ENCODE measurements around the gene ARPC4. TPM values are rescaled to one million over a fixed set of nuclear protein-coding genes. Genes with fewer than 3 reads are reported as not detected.

The ARPC4 gene
- polyA plus RNA-seq, 2 of the 4 experiments (the other 2 are of a cell fraction): 140 to 298 TPM

DNA sequence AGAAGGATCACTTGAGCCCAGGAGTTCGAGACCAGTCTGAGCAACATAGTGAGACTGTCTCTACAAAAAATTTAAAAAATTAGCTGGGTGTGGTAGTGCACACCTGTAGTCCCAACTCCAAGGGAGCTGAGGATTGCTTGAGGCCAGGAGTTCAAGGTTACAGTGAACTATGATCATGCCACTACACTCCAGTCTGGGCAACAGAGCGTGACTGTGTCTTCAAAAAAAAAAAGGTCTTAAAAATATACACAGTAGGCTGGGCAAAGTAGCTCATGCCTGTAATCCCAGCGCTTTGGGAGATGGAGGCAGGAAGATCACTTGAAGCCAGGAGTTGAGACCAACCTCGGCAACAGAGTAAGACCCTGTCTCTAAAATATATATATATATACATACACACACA, 12.0 kb upstream of the ARPC4 start:
- no peak overlapping the region for H3K4me2 ChIP-seq
- no peak overlapping the region for H3K27ac ChIP-seq
- WGBS (ENCODE audit: missing lambda C conversion rate): 92% methylated on average over 4 of the region's 4 CpGs
- POLR2A ChIA-PET: interaction anchor here (0.7 kb wide), 1 partner anchor 165 kb away, joined by 6 read pairs; no protein-coding TSS in a partner anchor
- no peak for DNase-seq (ENCODE audit: low read depth in 1 of 2, low spot score in 1 of 2)
- H3K4me3 ChIP-seq: no peak overlapping the region
- TF ChIP-seq JUN (IDR thresholded peaks at IDR 0.05) (no peak), CEBPB (IDR thresholded peaks at IDR 0.05) (no peak), RARB (CRISPR knock-in tag; IDR thresholded peaks at IDR 0.05) (no peak), MYC (IDR thresholded peaks at IDR 0.05; ENCODE audit: borderline replicate concordance, low read length) (no peak), BHLHE40 (IDR thresholded peaks at IDR 0.05; ENCODE audit: low read depth, low read length) (no peak), NR3C1 (IDR thresholded peaks at IDR 0.05) (no peak), EHMT2 (IDR thresholded peaks at IDR 0.05; ENCODE audit: low read depth) (no peak), EHF (CRISPR knock-in tag; IDR thresholded peaks at IDR 0.05) (no peak)
- TF ChIP-seq, protein P1, sequence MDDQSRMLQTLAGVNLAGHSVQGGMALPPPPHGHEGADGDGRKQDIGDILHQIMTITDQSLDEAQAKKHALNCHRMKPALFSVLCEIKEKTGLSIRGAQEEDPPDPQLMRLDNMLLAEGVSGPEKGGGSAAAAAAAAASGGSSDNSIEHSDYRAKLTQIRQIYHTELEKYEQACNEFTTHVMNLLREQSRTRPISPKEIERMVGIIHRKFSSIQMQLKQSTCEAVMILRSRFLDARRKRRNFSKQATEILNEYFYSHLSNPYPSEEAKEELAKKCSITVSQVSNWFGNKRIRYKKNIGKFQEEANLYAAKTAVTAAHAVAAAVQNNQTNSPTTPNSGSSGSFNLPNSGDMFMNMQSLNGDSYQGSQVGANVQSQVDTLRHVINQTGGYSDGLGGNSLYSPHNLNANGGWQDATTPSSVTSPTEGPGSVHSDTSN (IDR thresholded peaks at IDR 0.05): no peak
- TF ChIP-seq, protein P2, sequence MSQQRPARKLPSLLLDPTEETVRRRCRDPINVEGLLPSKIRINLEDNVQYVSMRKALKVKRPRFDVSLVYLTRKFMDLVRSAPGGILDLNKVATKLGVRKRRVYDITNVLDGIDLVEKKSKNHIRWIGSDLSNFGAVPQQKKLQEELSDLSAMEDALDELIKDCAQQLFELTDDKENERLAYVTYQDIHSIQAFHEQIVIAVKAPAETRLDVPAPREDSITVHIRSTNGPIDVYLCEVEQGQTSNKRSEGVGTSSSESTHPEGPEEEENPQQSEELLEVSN (IDR thresholded peaks at IDR 0.05; ENCODE audit: borderline replicate concordance, low read depth): no peak
- no peaks in the 10 kb centered on the region for H3K9me3 ChIP-seq
- ATAC-seq: no peak
- CTCF ChIA-PET: interaction anchor here (0.7 to 1.1 kb wide), 3 partner anchors 16 to 166 kb away, joined by 3 to 5 read pairs (median 3); no protein-coding TSS in a partner anchor
- FAIRE-seq: no peak
- H3K4me1 ChIP-seq: no peaks in the 10 kb centered on the region

DNA sequence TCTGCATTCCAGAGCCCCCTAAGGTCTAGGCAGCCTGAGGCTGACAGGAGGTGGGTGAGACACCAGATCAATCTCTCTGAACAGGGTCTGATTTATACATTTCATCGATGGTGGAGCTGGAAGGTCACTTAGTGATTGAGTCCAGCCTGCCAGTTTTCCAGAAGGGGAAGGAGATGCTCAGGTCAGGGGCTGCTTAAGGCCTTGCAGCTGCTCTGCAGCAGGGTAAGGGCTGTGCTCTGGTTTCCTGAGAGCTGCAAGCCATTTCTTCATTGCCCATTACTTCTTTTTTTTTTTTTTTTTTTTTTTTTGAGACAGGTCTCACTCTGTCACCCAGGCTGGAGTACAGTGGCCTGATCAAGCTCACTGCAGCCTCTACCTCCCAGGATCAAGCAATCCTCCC, 11.3 kb upstream of the ARPC4 start:
- Histone ChIP-seq H3K4me3 (no peak overlapping the region), H3K4me2 (no peak overlapping the region), H3K4me1 (no peaks in the 10 kb centered on the region), H3K27ac (no peak overlapping the region), H3K9me3 (no peaks in the 10 kb centered on the region)
- no peak for DNase-seq (ENCODE audit: low read depth in 1 of 2, low spot score in 1 of 2)
- ChIA-PET CTCF (interaction anchor here (0.6 to 1.9 kb wide), 7 partner anchors 9 to 386 kb away, joined by 3 to 9 read pairs (median 3); no protein-coding TSS in a partner anchor), POLR2A (interaction anchor here (0.7 kb wide), 1 partner anchor 164 kb away, joined by 6 read pairs; no protein-coding TSS in a partner anchor)
- ATAC-seq: no peak
- no peak for FAIRE-seq
- TF ChIP-seq FOSL2 (IDR thresholded peaks at IDR 0.05) (no peak), FOSL2 (CRISPR knock-in tag; IDR thresholded peaks at IDR 0.05) (no peak), ZSCAN20 (CRISPR knock-in tag; IDR thresholded peaks at IDR 0.05) (no peak), HEYL (CRISPR knock-in tag; IDR thresholded peaks at IDR 0.05) (no peak), RCOR1 (IDR thresholded peaks at IDR 0.05; ENCODE audit: low read depth, low read length) (no peak), POLR2AphosphoS2 (conservative IDR thresholded peaks at IDR 0.05; ENCODE audit: low read length) (no peak), POLR2A (IDR thresholded peaks at IDR 0.05; ENCODE audit: low read length) (no peak), NFE2L2 (conservative IDR thresholded peaks at IDR 0.05; ENCODE audit: low read length) (no peak), PHF8 (IDR thresholded peaks at IDR 0.05; ENCODE audit: borderline replicate concordance, low read depth) (no peak), MYC (IDR thresholded peaks at IDR 0.05; ENCODE audit: borderline replicate concordance, low read length) (no peak), JUNB (IDR thresholded peaks at IDR 0.05) (no peak), SMC3 (IDR thresholded peaks at IDR 0.05) (no peak), ESRRA (IDR thresholded peaks at IDR 0.05; ENCODE audit: borderline replicate concordance, low read length) (no peak), EHMT2 (IDR thresholded peaks at IDR 0.05; ENCODE audit: low read depth) (no peak), KDM5A (IDR thresholded peaks at IDR 0.05) (no peak), ZNF302 (CRISPR knock-in tag; IDR thresholded peaks at IDR 0.05) (no peak)
- TF ChIP-seq, protein P1 (IDR thresholded peaks at IDR 0.05): no peak
- TF ChIP-seq, protein P3, sequence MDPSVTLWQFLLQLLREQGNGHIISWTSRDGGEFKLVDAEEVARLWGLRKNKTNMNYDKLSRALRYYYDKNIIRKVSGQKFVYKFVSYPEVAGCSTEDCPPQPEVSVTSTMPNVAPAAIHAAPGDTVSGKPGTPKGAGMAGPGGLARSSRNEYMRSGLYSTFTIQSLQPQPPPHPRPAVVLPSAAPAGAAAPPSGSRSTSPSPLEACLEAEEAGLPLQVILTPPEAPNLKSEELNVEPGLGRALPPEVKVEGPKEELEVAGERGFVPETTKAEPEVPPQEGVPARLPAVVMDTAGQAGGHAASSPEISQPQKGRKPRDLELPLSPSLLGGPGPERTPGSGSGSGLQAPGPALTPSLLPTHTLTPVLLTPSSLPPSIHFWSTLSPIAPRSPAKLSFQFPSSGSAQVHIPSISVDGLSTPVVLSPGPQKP (IDR thresholded peaks at IDR 0.05; ENCODE audit: low read depth, low read length): no peak
- WGBS (ENCODE audit: missing lambda C conversion rate): 85% methylated on average over 1 of the region's 1 CpG

Data from A549 (cell line).